Erythroblast (primary cell): Measurements from ENCODE around the gene NDUFB10.

Experiments
- GATA1 ChIP-seq: IDR thresholded peaks from 2 replicates; pipeline ENCODE4 v1.6.1; 2011; ENCODE audit warnings: low read depth, mild to moderate bottlenecking, control low read depth, low read length, moderate library complexity
- POLR2A ChIP-seq: IDR thresholded peaks from 2 replicates; pipeline ENCODE4 v1.6.1; 2011; ENCODE audit warnings: mild to moderate bottlenecking, low read length

DNA sequence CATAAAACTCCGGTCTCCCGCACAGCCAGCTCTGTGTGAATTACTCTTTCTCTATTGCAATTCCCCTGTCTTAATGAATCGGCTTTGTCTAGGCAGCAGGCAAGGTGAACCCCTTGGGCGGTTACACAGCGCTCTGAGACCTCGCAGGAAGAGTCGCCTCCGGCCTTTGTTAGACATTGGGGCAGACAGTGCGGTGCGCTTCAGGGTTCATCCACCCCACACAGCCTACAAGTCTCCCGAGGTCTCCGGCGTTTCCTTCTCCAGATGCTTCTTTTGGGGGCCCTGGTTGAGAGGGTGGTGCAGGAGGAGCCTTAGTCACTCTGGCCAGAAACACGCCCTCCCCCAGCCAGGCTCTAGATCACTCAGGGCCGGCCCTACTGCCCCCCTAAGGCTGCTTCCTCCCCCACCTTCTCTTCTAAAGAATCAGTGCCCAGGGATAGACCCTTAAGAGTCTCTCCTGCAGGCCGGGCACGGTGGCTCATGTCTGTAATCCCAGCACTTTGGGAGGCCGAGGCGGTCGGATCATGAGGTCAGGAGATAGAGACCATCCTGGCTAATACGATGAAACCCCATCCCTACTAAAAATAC, 14.6 kb upstream of the NDUFB10 start:
- TF ChIP-seq POLR2A (no peak), GATA1 (no peak)
